GM21529 (cell line): Measurements from ENCODE around the gene TMEM204.

Experiments used
- ATAC-seq: cut with Tn5 transposase; IDR thresholded peaks from one replicate; pipeline ENCODE4 v1.9.1; 2021; ENCODE audit not compliant: unreplicated experiment

TMEM204 gene

GRCh38 chr16:1499756-1500464 is 33.6 kb upstream of the TMEM204 start:
- ATAC-seq = no peak

- ATAC-seq = no peak
Measured at GRCh38 chr16:1500465-1501150, 32.9 kb upstream of the TMEM204 start.

GRCh38 chr16:1501630-1502029 is 31.8 kb upstream of the TMEM204 start:
- ATAC-seq = no peak

- no peak for ATAC-seq
Measured at GRCh38 chr16:1502092-1503004, 31.1 kb upstream of the TMEM204 start.

- ATAC-seq = no peak
Measured at GRCh38 chr16:1503110-1503955, 30.1 kb upstream of the TMEM204 start.

- no peak for ATAC-seq
Measured at GRCh38 chr16:1505073-1505844, 28.2 kb upstream of the TMEM204 start.

GRCh38 chr16:1505912-1506311 is 27.6 kb upstream of the TMEM204 start:
- ATAC-seq = no peak

GRCh38 chr16:1506494-1507213 is 26.8 kb upstream of the TMEM204 start:
- no peak for ATAC-seq

- ATAC-seq = no peak
Measured at GRCh38 chr16:1508494-1509187, 24.8 kb upstream of the TMEM204 start.

GRCh38 chr16:1509307-1510221 is 23.9 kb upstream of the TMEM204 start:
- no peak for ATAC-seq

GRCh38 chr16:1510272-1510671 is 23.2 kb upstream of the TMEM204 start:
- ATAC-seq = no peak

- no peak for ATAC-seq
Measured at GRCh38 chr16:1510941-1511351, 22.5 kb upstream of the TMEM204 start.

- ATAC-seq = no peak
Measured at GRCh38 chr16:1511662-1512569, 21.6 kb upstream of the TMEM204 start.

- no peak for ATAC-seq
Measured at GRCh38 chr16:1512774-1513173, 20.7 kb upstream of the TMEM204 start.

GRCh38 chr16:1514507-1514906 is 19.0 kb upstream of the TMEM204 start:
- no peak for ATAC-seq

- no peak for ATAC-seq
Measured at GRCh38 chr16:1518626-1519135, 14.8 kb upstream of the TMEM204 start.
